Measurements from ENCODE around the gene TRIO. TPM values are rescaled to one million over a fixed set of nuclear protein-coding genes. Genes with fewer than 3 reads are reported as not detected.

Gene TRIO
- total RNA-seq, 2 donors from 2014 or later = 62.0 to 137 TPM

- intact Hi-C loops (cut with DNase I) = no loop called here
- Histone ChIP-seq H3K9me3 (no peaks in the 10 kb centered on the region), H3K27ac (no peak overlapping the region), H3K4me1 (peaks cover 27% of the 10 kb centered on the region), H3K36me3 (replicated peaks in 1 of 2; ENCODE audit: insufficient read depth in 1 of 2, low read depth in 2 of 2) (no peaks in the 10 kb centered on the region), H3K4me3 (no peak overlapping the region), H3K27me3 (no peaks in the 10 kb centered on the region)
- no peak for ATAC-seq
- no peak for DNase-seq
- 91 to 93% methylated on average over 7 of the region's 7 CpGs for WGBS, 2 donors
- TF ChIP-seq POLR2A (IDR thresholded peaks at IDR 0.05) (no peak), CTCF (IDR thresholded peaks at IDR 0.05) (no peak)
These were observed 43.1 kb downstream of the TRIO start for GRCh38 chr5:14186059-14186830.

GRCh38 chr5:14187157-14187556 is 44.0 kb downstream of the TRIO start:
- intact Hi-C loops (cut with DNase I) = no loop called here

GRCh38 chr5:14187660-14188059 is 44.5 kb downstream of the TRIO start:
- Histone ChIP-seq H3K27me3 (no peaks in the 10 kb centered on the region), H3K27ac (no peak overlapping the region), H3K4me3 (no peak overlapping the region), H3K4me1 (peaks cover 27% of the 10 kb centered on the region), H3K9me3 (no peaks in the 10 kb centered on the region), H3K36me3 (replicated peaks in 1 of 2; ENCODE audit: insufficient read depth in 1 of 2, low read depth in 2 of 2) (no peaks in the 10 kb centered on the region)
- no peak for DNase-seq
- intact Hi-C loops (cut with DNase I) = no loop called here
- ATAC-seq = no peak
- 49 to 63% methylated on average over 5 of the region's 5 CpGs for WGBS, 2 donors
- TF ChIP-seq POLR2A (IDR thresholded peaks at IDR 0.05) (no peak), CTCF (IDR thresholded peaks at IDR 0.05) (no peak)

More at GRCh38 chr5:14187157-14187556, 44.0 kb downstream of the TRIO start:
- Histone ChIP-seq H3K4me1 (peaks cover 27% of the 10 kb centered on the region), H3K27me3 (no peaks in the 10 kb centered on the region), H3K4me3 (no peak overlapping the region), H3K9me3 (no peaks in the 10 kb centered on the region), H3K36me3 (replicated peaks in 1 of 2; ENCODE audit: insufficient read depth in 1 of 2, low read depth in 2 of 2) (no peaks in the 10 kb centered on the region), H3K27ac (no peak overlapping the region)
- DNase-seq = no peak
- no peak for ATAC-seq
- no peak for TF ChIP-seq CTCF (IDR thresholded peaks at IDR 0.05)
- TF ChIP-seq POLR2A (IDR thresholded peaks at IDR 0.05) = no peak
- 75 to 83% methylated on average over 3 of the region's 3 CpGs for WGBS, 2 donors

GRCh38 chr5:14188778-14189177 is 45.6 kb downstream of the TRIO start:
- H3K4me3 ChIP-seq = no peak overlapping the region
- TF ChIP-seq POLR2A (IDR thresholded peaks at IDR 0.05) (no peak), CTCF (IDR thresholded peaks at IDR 0.05) (no peak)
- no peak for ATAC-seq
- 88 to 97% methylated on average over 4 of the region's 4 CpGs for WGBS, 2 donors
- peaks cover 17% of the 10 kb centered on the region for H3K4me1 ChIP-seq
- H3K9me3 ChIP-seq = no peaks in the 10 kb centered on the region
- no peak for DNase-seq
- no peaks in the 10 kb centered on the region for H3K27me3 ChIP-seq
- intact Hi-C loops (cut with DNase I) = no loop called here
- no peaks in the 10 kb centered on the region for H3K36me3 ChIP-seq (replicated peaks in 1 of 2; ENCODE audit: insufficient read depth in 1 of 2, low read depth in 2 of 2)
- H3K27ac ChIP-seq = no peak overlapping the region

- Histone ChIP-seq H3K9me3 (no peaks in the 10 kb centered on the region), H3K27ac (no peak overlapping the region), H3K27me3 (no peaks in the 10 kb centered on the region), H3K4me3 (no peak overlapping the region), H3K36me3 (replicated peaks in 1 of 2; ENCODE audit: insufficient read depth in 1 of 2, low read depth in 2 of 2) (no peaks in the 10 kb centered on the region), H3K4me1 (peaks cover 17% of the 10 kb centered on the region)
- intact Hi-C loops (cut with DNase I) = no loop called here
- TF ChIP-seq CTCF (IDR thresholded peaks at IDR 0.05) (no peak), POLR2A (IDR thresholded peaks at IDR 0.05) (no peak)
- DNase-seq (no peak), ATAC-seq (no peak)
- 59 to 61% methylated on average over 4 of the region's 4 CpGs for WGBS, 2 donors
These were observed 46.5 kb downstream of the TRIO start for GRCh38 chr5:14189680-14190079.
